Measurements from ENCODE around the gene TMEM150C. TPM values are rescaled to one million over a fixed set of nuclear protein-coding genes. Genes with fewer than 3 reads are reported as not detected.

Gene TMEM150C
- polyA plus RNA-seq, 1 donor (not counting 4 experiments of a cell fraction or from before 2014, with no cell fraction given) = 0.07 TPM

DNA sequence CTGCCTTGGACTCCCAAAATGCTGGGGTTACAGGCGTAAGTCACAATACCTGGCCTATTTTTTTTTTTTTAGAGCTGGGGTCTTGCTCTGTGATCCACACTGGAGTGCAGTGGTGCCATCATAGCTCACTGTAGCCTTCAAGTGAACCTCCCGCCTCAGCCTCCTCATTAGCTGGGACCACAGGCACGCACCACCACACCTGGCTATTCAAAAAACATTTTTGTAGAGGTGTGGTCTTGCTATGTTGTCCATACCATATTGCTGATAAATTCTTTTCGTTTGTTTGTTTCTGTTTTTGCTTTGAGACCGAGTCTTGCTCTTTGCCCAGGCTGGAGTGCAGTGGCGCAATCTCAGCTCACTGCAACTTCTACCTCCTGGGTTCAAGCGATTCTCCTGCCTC, 109.8 kb downstream of the TMEM150C start:
- TF ChIP-seq, protein P1, sequence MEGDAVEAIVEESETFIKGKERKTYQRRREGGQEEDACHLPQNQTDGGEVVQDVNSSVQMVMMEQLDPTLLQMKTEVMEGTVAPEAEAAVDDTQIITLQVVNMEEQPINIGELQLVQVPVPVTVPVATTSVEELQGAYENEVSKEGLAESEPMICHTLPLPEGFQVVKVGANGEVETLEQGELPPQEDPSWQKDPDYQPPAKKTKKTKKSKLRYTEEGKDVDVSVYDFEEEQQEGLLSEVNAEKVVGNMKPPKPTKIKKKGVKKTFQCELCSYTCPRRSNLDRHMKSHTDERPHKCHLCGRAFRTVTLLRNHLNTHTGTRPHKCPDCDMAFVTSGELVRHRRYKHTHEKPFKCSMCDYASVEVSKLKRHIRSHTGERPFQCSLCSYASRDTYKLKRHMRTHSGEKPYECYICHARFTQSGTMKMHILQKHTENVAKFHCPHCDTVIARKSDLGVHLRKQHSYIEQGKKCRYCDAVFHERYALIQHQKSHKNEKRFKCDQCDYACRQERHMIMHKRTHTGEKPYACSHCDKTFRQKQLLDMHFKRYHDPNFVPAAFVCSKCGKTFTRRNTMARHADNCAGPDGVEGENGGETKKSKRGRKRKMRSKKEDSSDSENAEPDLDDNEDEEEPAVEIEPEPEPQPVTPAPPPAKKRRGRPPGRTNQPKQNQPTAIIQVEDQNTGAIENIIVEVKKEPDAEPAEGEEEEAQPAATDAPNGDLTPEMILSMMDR (optimal IDR thresholded peaks at IDR 0.05 in 1 of 3, IDR thresholded peaks at IDR 0.05 in 1 of 3, conservative IDR thresholded peaks at IDR 0.05 in 1 of 3; ENCODE audit: extremely low read depth in 1 of 3, insufficient read depth in 2 of 3, low read length in 3 of 3) = no peak
- no peak for TF ChIP-seq EZH2 (IDR thresholded peaks at IDR 0.05; ENCODE audit: low read length)
- Histone ChIP-seq H3K36me3 (ENCODE audit: control insufficient read depth in 2 of 2, extremely low read depth in 1 of 2, insufficient read depth in 2 of 2, low read length in 2 of 2) (peaks cover 18% of the 10 kb centered on the region in 2 experiments), H4K20me1 (ENCODE audit: control insufficient read depth, extremely low read depth, insufficient read depth, low read length) (no peaks in the 10 kb centered on the region), H3K4me3 (ENCODE audit: control insufficient read depth in 2 of 3, extremely low read depth in 1 of 3, insufficient read depth in 2 of 3, low read depth in 1 of 3, low read length in 3 of 3) (no peak overlapping the region), H3K9ac (ENCODE audit: control insufficient read depth, extremely low read depth, insufficient read depth, low read length) (no peak overlapping the region), H2AFZ (ENCODE audit: control insufficient read depth, low read length) (no peak overlapping the region), H3K9me1 (ENCODE audit: control insufficient read depth, extremely low read depth, insufficient read depth, low read length) (no peaks in the 10 kb centered on the region), H3K4me2 (ENCODE audit: control insufficient read depth, extremely low read depth, insufficient read depth, low read depth, low read length) (no peak overlapping the region), H3K9me3 (ENCODE audit: control insufficient read depth, low read depth, low read length) (no peaks in the 10 kb centered on the region), H3K27ac (ENCODE audit: control insufficient read depth, insufficient read depth, low read length) (no peak overlapping the region), H3K79me2 (ENCODE audit: control insufficient read depth, insufficient read depth, low read length) (peaks cover 39% of the 10 kb centered on the region), H3K4me1 (ENCODE audit: control insufficient read depth, extremely low read depth, insufficient read depth, low read length) (no peaks in the 10 kb centered on the region), H3K27me3 (ENCODE audit: control insufficient read depth, extremely low read depth, insufficient read depth, low read length) (no peaks in the 10 kb centered on the region)
- FAIRE-seq = no peak
- DNase-seq (ENCODE audit: low read depth, low spot score) = no peak
- dilution Hi-C loops (cut with MboI; ENCODE audit: extremely low pct_ligation_motif_present, low sequenced_read_pairs) = no loop called here

DNA sequence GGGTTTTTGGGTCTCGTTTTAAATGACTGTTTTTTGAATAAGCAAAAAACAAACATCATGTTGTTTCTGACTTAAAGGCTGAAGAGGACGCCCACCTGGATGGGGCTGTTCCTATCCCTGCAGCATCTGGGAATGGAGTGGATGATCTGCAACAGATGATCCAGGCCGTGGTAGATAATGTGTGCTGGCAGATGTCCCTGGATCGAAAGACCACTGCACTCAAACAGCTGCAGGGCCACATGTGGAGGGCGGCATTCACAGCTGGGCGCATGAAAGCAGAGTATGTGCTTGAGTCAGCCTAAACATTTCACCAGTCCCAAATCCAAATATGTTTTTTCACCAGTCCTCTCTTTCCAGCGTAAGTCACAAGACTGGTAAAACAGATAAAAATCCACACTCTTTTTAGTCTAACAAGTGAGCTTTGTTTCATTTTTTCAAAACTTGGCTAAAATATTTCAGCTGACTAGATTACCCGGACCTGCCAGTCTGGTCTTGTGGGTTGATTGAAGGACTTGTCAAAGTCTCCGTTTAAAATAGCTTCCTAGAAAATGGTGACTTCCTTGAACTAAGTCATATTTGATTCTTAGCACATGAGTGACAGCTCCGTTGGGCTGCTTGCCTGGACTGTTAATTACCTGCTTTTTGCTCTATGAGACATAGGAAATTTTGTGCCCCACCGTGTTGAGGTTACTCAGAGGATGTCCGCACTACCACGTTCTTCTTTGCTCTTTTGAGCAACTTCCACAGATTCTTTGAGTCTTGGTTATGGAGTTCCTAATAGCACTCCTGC, 110.6 kb downstream of the TMEM150C start:
- no peaks in the 10 kb centered on the region for H3K9me3 ChIP-seq (ENCODE audit: control insufficient read depth, low read depth, low read length)
- no peak overlapping the region for H3K9ac ChIP-seq (ENCODE audit: control insufficient read depth, extremely low read depth, insufficient read depth, low read length)
- no peak overlapping the region for H3K27ac ChIP-seq (ENCODE audit: control insufficient read depth, insufficient read depth, low read length)
- no peaks in the 10 kb centered on the region for H4K20me1 ChIP-seq (ENCODE audit: control insufficient read depth, extremely low read depth, insufficient read depth, low read length)
- TF ChIP-seq EZH2 (IDR thresholded peaks at IDR 0.05; ENCODE audit: low read length) = no peak
- TF ChIP-seq, protein P1 (optimal IDR thresholded peaks at IDR 0.05 in 1 of 3, IDR thresholded peaks at IDR 0.05 in 1 of 3, conservative IDR thresholded peaks at IDR 0.05 in 1 of 3; ENCODE audit: extremely low read depth in 1 of 3, insufficient read depth in 2 of 3, low read length in 3 of 3) = no peak
- DNase-seq (ENCODE audit: low read depth, low spot score) (no peak), FAIRE-seq (no peak)
- peaks cover 43% of the 10 kb centered on the region for H3K79me2 ChIP-seq (ENCODE audit: control insufficient read depth, insufficient read depth, low read length)
- H3K9me1 ChIP-seq (ENCODE audit: control insufficient read depth, extremely low read depth, insufficient read depth, low read length) = no peaks in the 10 kb centered on the region
- no peak overlapping the region for H3K4me2 ChIP-seq (ENCODE audit: control insufficient read depth, extremely low read depth, insufficient read depth, low read depth, low read length)
- no peak overlapping the region for H3K4me3 ChIP-seq (ENCODE audit: control insufficient read depth in 2 of 3, extremely low read depth in 1 of 3, insufficient read depth in 2 of 3, low read depth in 1 of 3, low read length in 3 of 3)
- H3K27me3 ChIP-seq (ENCODE audit: control insufficient read depth, extremely low read depth, insufficient read depth, low read length) = no peaks in the 10 kb centered on the region
- no peaks in the 10 kb centered on the region for H3K4me1 ChIP-seq (ENCODE audit: control insufficient read depth, extremely low read depth, insufficient read depth, low read length)
- H2AFZ ChIP-seq (ENCODE audit: control insufficient read depth, low read length) = no peak overlapping the region
- dilution Hi-C loops (cut with MboI; ENCODE audit: extremely low pct_ligation_motif_present, low sequenced_read_pairs) = no loop called here
- H3K36me3 ChIP-seq (ENCODE audit: control insufficient read depth in 2 of 2, extremely low read depth in 1 of 2, insufficient read depth in 2 of 2, low read length in 2 of 2) = peaks cover 17% of the 10 kb centered on the region in 2 experiments
